H1 (cell line): ENCODE measurements around the gene SEMA4F. TPM values are rescaled to one million over a fixed set of nuclear protein-coding genes. Genes with fewer than 3 reads are reported as not detected.
A peak's percentile ranks its signal among the peaks of the same experiment; 100 is the strongest.

Source experiments
- BCL11A ChIP-seq, 2 experiments: IDR thresholded peaks; one replicate each; pipeline ENCODE4 v1.6.1; 2011; ENCODE audit warnings: low read depth in 2 of 2, low read length in 2 of 2, mild to moderate bottlenecking in 2 of 2
- CBX5 ChIP-seq: fragments of 300-800, 300-1000 bp; sonication (generic); IDR thresholded peaks from 2 replicates; pipeline ENCODE4 v1.7.1; 2016; ENCODE audit warnings: antibody characterized with exemption, low read length, low read depth
- CEBPB ChIP-seq: IDR thresholded peaks from 2 replicates; pipeline ENCODE4 v1.6.1; 2012; ENCODE audit warnings: low read depth, low read length
- CHD1 ChIP-seq: IDR thresholded peaks from 2 replicates; pipeline ENCODE4 v1.6.1; 2012; ENCODE audit warnings: low read depth, low read length, improper control_type of control experiment
- EGR1 ChIP-seq: IDR thresholded peaks from 2 replicates; pipeline ENCODE4 v1.6.1; 2011; ENCODE audit warnings: low read depth, low read length, borderline replicate concordance
- GABPA ChIP-seq: IDR thresholded peaks from 2 replicates; pipeline ENCODE4 v1.6.1; 2011; ENCODE audit warnings: mild to moderate bottlenecking, low read length, moderate library complexity, borderline replicate concordance; ENCODE audit not compliant: insufficient read depth
- HDAC6 ChIP-seq: IDR thresholded peaks from one replicate; pipeline ENCODE4 v1.7.1; 2012; ENCODE audit warnings: low read depth, mild to moderate bottlenecking, inconsistent platforms, low read length, moderate library complexity
- JUN ChIP-seq: IDR thresholded peaks from 2 replicates; pipeline ENCODE4 v1.6.1; 2011; ENCODE audit warnings: low read depth, mild to moderate bottlenecking, improper control_type of control experiment, low read length
- JUND ChIP-seq: IDR thresholded peaks from 2 replicates; pipeline ENCODE4 v1.6.1; 2011; ENCODE audit warnings: mild to moderate bottlenecking, improper control_type of control experiment, low read length
- KDM1A ChIP-seq: fragments of 200-600, 300-600 bp; sonication (generic); IDR thresholded peaks from 2 replicates; pipeline ENCODE4 v1.7.1; 2016; ENCODE audit warnings: mild to moderate bottlenecking, low read length, borderline replicate concordance
- KDM4A ChIP-seq: IDR thresholded peaks from one replicate; pipeline ENCODE4 v1.7.1; 2012; ENCODE audit warnings: low read depth, mild to moderate bottlenecking, moderate library complexity, low read length, inconsistent platforms; ENCODE audit not compliant: severe bottlenecking
- KDM5A ChIP-seq: fragments of 200-600 bp; IDR thresholded peaks from 2 replicates; pipeline ENCODE4 v1.7.1; 2012; ENCODE audit warnings: mild to moderate bottlenecking, low read length, inconsistent platforms, mixed read lengths
- SAP30 ChIP-seq: fragments of 300-600 bp; sonication (generic); IDR thresholded peaks from 2 replicates; pipeline ENCODE4 v1.7.1; 2012; ENCODE audit warnings: low read length, moderate library complexity, mild to moderate bottlenecking, inconsistent platforms; ENCODE audit not compliant: insufficient read depth, insufficient replicate concordance
- SIRT6 ChIP-seq: IDR thresholded peaks from one replicate; pipeline ENCODE4 v1.7.1; 2012; ENCODE audit warnings: low read length, inconsistent platforms
- SIX5 ChIP-seq: IDR thresholded peaks from 2 replicates; pipeline ENCODE4 v1.6.1; 2011; ENCODE audit warnings: mild to moderate bottlenecking, low read depth, low read length
- SP1 ChIP-seq: IDR thresholded peaks from 2 replicates; pipeline ENCODE4 v1.6.1; 2011; ENCODE audit warnings: low read depth, low read length
- SP4 ChIP-seq: IDR thresholded peaks from 2 replicates; pipeline ENCODE4 v1.6.1; 2012; ENCODE audit warnings: low read length, inconsistent platforms
- SUZ12 ChIP-seq: fragments of 200-600 bp; sonication (generic); IDR thresholded peaks from 2 replicates; pipeline ENCODE4 v1.6.1; 2012; ENCODE audit warnings: mild to moderate bottlenecking, inconsistent platforms, low read length, moderate library complexity, mixed read lengths
- TAF7 ChIP-seq: optimal IDR thresholded peaks from 2 replicates; pipeline ENCODE3; 2011; ENCODE audit warnings: low read depth, mild to moderate bottlenecking, inconsistent platforms, low read length, moderate library complexity, borderline replicate concordance
- polyA plus RNA-seq, 7 experiments: library from polyadenylated mRNA; depleted of rRNA in 3 of 7; stranded (reverse) in 5 of 7; unstranded in 2 of 7; fragments of >200 nt in 5 of 7; fragments of 200-250 nt in 2 of 7; gene quantifications; 1 replicate in 5 of 7; 2 replicates in 1 of 7; 4 replicates in 1 of 7; pipeline versions ENCODE4 v1.2.1 to v1.2.3, GENCODE V29; 2011 to 2013; ENCODE audit warnings: missing spikeins in 2 of 7, mixed read lengths in 2 of 7
- total RNA-seq: library from RNA; stranded (reverse); fragmentation: NEBNext Ultra II Directional; extraction: Animal tissue kit (Norgen Biotek cat#: 25700); gene quantifications from 2 replicates; pipeline ENCODE4 v1.2.1, GENCODE V29; 2021
- TF ChIP-seq, protein P1 (sequence below): IDR thresholded peaks from 2 replicates; pipeline ENCODE4 v1.6.1; 2011; ENCODE audit warnings: low read length, improper control_type of control experiment
- TF ChIP-seq, protein P2 (sequence below): IDR thresholded peaks from 2 replicates; pipeline ENCODE4 v1.6.1; 2012; ENCODE audit warnings: inconsistent platforms

Gene SEMA4F
- total and polyA plus RNA-seq, 2 of the 8 experiments (the other 6 are each of a cell fraction or from before 2014, with no cell fraction given) = 3.3 to 3.4 TPM

DNA sequence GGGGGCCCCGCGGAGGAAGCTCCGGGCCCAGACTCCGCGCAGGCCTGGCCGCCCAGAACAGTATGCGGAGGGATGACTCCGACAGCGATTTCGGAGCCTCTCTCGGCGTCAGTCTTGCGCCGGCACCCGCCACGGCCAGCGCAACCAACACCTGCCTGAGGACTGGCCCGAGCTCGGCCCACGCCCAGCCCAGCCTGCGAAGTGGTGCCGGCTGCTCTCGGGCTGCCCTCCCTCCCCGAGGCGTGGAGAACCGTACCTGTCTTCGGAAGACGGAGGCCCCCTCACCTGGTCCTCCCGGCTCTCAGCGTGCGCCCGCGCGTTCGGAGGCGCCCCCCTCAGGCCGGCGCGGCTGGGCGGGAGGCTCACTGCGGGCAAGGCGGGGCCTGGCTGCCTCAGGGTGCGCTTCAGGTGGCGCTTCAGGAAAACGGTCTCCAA, 6.0 kb upstream of the SEMA4F start, which contains the start of gene M1AP (continued):
- TF ChIP-seq EGR1 = no peak
- TF ChIP-seq, protein P1, sequence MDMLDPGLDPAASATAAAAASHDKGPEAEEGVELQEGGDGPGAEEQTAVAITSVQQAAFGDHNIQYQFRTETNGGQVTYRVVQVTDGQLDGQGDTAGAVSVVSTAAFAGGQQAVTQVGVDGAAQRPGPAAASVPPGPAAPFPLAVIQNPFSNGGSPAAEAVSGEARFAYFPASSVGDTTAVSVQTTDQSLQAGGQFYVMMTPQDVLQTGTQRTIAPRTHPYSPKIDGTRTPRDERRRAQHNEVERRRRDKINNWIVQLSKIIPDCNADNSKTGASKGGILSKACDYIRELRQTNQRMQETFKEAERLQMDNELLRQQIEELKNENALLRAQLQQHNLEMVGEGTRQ = peak; percentile 69
- no peak for TF ChIP-seq BCL11A (IDR thresholded peaks at IDR 0.05; ENCODE audit: low read depth in 2 of 2, low read length in 2 of 2)
- TF ChIP-seq, protein P2, sequence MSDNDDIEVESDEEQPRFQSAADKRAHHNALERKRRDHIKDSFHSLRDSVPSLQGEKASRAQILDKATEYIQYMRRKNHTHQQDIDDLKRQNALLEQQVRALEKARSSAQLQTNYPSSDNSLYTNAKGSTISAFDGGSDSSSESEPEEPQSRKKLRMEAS = peak; percentile 83
- no peak for TF ChIP-seq SP1
- no peak for TF ChIP-seq HDAC6
- TF ChIP-seq KDM5A = no peak
- no peak for TF ChIP-seq JUND
- TF ChIP-seq KDM1A = no peak
- TF ChIP-seq GABPA = peak; percentile 47; the same call in 1 of the 2 replicates
- no peak for TF ChIP-seq SIRT6
- no peak for TF ChIP-seq CEBPB
- TF ChIP-seq TAF7 = peak; percentile 33
- no peak for TF ChIP-seq SUZ12
- no peak for TF ChIP-seq SAP30
- no peak for TF ChIP-seq CBX5
- TF ChIP-seq JUN = no peak
- TF ChIP-seq CHD1 = no peak
- TF ChIP-seq SP4 = no peak
- no peak for TF ChIP-seq SIX5
- TF ChIP-seq KDM4A = peak; percentile 94
